Pulmonary artery endothelial cell (primary cell): ENCODE data around the gene RNPEP. TPM values are rescaled to one million over a fixed set of nuclear protein-coding genes. Genes with fewer than 3 reads are reported as not detected.
"Not testable (repeated sequence)": the region's sequence is repeated elsewhere in the genome, so short reads cannot be mapped to it uniquely, and the experiment has no call there.

Source experiments
- DNase-seq: peaks from one replicate; pipeline ENCODE4 v3.0.0-alpha.2; 2011; ENCODE audit warnings: low read depth, low spot score
- total RNA-seq: library from RNA; depleted of rRNA; stranded (reverse); fragments of >200 nt; gene quantifications from 2 replicates; pipeline ENCODE4 v1.2.3, GENCODE V29; 2014

The RNPEP gene
- total RNA-seq, 1 donor from 2014 or later: 53.5 TPM

DNA sequence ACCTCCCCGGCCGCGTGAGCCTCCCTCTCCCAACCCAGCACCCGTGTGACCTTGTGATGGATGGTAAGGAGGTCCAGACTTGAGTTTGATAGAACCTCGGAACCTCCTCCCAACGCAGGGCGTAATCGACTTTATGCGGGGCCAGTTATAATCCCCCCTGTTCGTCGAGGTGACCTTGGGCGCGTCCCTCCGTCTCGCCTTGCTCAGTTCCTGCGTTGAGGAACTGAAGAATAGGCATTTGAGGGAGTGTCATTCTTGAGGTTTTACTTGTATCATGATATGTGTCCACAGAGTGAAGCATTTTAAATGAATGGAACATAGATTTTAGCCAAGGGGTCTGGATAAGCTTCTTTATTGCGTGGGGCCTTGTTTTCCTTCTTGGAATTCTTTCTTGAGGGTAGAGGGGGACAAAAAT is 26.7 kb upstream of the RNPEP start:
- no peak for DNase-seq

DNA sequence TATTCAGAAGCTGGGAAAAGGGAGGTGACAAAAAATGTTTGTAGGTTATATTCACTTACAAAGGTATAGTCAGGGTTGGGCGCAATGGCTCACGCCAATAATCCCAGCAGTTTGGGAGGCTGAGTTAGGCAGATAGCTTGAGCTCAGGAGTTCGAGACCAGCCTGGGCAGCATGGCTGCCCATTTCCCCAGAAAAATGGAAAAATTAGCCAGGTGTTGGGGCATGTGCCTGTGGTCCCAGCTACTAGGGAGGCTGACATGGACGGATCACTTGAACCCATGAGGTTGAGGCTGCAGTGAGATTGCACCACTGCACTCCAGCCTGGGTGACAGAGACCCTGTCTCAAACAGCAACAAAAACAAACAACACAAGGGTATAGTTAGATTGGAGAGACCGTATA is 24.1 kb upstream of the RNPEP start:
- no peak for DNase-seq

DNA sequence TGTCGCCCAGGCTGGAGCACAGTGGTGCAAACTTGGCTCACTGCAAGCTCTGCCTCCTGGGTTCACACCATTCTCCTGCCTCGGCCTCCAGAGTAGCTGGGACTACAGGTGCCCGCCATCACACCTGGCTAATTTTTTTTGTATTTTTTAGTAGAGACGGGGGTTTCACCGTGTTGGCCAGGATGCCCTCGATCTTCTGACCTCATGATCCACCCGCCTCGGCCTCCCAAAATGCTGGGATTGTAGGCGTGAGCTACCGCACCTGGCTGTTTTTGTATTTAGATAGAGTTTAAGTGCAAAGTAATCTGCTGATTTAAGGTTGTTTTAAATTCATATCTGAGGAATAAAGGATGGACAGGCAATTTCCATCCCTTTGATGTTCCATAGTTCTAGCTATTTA is 20.1 kb upstream of the RNPEP start:
- DNase-seq: not testable (repeated sequence)

DNA sequence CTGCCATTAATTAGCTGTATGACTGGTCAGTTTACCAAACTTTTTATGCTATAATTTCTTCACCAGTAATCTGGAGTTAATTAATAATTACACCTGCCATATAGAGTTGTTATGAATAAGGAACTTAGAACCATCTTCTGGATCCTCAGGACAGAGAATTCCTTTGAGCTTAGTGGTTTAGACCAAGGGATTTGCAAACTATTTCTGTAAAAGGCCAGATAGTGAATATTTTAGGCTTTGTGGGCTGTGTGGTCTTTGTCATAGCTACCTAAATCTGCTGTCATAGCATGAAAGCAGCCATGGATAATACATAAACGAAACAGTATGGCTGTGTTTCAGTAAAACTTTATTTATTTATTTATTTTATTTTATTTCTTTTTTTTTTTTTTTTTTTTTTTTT is 18.2 kb upstream of the RNPEP start:
- no peak for DNase-seq

DNA sequence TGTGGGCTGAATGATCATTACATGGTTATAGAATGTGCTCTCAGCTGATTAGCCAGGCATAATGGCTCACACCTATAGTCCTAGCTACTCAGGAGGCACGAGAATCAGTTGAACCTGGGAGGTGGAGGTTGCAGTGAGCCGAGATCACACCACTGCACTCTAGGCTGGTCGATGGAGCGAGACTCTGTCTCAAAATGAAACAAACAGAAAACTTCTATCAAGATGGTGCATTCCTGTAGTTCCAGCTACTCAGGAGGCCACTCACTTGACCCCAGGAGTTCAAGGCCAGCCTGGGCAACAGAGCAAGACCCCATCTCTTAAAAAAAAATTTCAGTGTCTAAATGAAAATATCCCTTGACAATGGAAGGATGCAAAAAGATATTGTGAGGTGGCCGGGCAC is 16.3 kb upstream of the RNPEP start:
- no peak for DNase-seq

DNA sequence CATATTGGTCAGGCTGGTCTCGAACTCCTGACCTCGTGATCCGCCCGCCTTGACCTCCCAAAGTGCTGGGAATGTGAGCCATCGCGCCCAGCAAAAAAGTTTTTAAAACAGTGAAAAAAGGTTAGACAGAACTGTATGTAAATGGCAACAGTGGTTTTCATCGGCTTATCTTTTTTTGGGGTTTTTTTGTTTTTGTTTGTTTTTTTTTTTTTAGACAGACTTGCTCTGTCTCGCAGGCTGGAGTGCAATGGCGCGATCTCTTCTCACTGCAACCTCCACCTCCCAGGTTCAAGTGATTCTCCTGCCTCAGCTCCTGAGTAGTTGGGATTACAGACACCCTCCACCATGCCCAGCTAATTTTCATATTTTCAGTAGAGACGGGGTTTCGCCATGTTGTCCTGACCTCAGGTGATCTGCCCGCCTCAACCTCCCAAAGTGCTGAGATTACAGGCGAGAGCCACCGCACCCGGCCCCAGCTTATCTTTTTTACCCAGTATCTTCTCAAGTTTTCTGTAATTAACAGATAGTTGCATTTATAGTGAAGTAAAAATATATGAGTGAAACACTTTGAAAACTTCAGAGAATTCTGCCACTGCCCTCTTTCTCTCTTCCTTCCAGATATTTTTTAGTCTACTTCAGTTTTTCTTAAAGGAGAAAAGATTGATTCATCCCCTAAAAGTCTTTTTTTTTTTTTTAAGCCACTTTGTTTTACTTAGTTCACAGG is 14.1 kb upstream of the RNPEP start:
- no peak for DNase-seq

DNA sequence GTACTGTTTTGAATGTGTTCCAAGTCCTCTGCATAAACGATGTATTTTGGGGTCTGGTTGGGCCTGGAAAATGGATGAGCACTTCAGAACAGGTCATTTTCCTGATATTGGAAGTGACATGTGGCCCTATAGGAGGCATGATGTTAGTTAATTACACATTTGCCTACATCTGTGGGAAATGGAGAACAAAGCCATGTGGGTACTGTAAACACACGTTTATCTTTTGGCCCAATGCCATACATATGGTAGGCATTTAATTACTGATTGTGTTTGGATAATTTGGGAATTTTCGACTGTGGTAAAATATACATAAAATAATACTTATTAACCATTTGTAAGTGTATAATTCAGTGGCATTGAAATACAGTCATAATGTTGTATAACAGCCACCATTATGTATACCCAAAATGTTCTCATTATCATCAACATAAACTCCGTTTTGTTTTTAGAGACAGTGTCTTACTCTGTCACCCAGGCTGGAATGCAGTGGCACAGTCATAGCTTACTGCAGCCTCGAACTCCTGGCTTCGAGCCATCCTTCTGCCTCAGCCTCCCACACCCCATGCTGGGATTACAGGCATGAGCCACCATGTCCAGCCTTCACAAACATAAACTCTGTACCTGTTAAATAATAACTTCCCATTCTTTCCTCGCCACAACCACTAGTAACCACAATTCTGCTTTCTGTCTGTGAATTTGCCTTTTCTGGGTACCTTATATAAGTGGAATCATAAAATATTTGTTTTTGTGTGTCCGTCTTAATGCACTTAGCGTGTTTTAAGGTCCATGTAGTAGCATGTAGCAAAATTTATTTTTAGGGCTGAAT is 11.9 kb upstream of the RNPEP start:
- DNase-seq: no peak

DNA sequence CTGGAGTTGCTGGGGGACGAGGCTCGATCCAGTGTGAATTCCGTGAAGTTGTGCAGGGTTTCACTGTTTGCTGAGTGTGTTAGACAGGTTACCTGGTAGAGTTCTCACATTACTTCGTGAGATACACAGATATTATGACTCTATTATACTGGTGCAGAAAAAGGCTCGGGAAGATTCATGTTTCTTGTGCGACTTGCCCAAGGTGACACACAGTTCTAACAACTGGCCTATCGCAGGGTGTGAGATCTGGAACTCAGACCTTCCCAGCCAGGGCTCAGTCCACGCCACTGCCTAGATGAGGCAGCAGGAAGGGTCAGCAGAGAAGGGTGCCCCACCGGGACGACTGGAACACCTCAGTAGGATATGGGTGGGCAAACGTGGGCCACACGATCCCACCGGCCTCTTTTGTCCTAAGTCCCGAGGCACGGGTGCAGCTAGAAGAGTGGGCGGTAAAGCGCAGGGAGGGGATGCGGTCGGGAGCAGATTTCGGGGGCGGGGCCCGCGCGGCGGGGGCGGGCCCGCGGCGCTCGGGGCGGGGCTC is 296 bp upstream of the RNPEP start:
- DNase-seq: no peak

DNA sequence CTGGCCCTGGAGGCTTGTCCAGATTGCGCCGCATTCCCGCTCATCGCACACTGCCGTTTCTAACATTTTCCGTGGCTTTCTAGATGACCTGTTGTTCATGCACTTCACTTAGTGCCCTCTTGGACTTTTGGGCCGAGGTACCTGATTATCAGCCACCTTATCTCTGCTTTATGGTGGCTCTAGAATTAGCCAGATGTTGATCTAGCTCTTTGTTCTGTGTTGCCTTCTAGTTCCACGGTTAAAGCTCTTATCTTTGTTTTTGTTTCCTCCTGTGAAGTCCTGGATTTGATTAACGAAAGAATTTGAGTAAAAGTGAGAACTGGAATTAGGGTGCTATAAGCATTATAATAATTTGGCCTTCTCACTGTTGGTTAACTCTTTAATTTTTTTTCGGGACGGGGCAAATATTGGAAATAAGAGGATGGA is 945 bp downstream of the RNPEP start:
- DNase-seq: no peak

DNA sequence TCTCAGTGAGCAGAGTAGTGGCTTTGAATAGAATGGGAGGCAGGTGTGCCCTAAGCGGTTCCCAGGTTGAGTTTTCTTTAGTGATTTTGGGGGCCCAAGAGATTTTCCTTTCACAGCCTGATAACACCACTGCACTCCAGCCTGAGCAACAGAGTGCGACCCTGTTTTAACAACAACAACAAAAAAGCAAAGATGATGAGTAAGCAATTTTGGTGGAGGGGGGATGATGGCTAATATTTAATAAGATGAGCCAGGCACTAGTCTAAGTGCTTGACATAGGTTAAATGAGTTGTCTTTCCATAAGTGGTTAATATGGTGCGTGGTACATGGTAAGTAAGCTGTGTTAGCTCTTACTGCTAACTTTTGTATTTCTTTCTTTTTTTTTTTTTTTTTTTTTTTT is 2.0 kb downstream of the RNPEP start:
- no peak for DNase-seq

DNA sequence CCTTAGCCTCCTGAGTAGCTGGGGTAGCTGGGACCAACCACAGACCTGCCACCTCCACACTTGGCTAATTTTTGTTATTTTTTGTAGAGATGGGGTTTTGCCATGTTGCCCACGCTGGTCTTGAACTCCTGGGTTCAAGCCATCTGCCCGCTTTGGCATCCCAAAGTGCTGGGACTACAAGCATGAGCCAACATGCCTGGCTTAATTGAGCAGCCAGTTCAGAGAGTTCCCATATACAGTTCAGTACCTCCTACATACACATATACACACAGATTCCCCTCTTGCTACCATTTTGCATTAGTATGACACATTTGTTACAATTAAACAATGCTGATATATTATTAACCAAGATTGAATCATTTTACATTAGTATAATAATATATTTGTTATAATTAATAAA is 2.9 kb downstream of the RNPEP start:
- DNase-seq: no peak

DNA sequence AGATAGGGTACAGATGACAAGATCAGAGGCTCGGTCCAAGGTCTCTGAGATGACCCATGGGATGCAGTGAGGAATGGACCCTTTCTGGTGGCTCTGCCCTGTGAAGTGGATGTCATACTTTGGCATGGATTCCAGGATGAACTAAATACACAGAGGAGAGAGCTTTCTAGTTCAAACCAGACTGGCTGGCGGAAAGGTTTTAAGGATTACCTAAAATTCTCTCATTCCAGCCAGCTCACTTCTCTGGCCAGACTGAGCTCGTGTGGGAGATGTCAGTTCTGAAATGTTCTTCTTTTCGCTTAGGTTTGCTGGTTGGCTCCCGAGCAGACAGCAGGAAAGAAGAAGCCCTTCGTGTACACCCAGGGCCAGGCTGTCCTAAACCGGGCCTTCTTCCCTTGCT is 6.2 kb downstream of the RNPEP start:
- DNase-seq: no peak

DNA sequence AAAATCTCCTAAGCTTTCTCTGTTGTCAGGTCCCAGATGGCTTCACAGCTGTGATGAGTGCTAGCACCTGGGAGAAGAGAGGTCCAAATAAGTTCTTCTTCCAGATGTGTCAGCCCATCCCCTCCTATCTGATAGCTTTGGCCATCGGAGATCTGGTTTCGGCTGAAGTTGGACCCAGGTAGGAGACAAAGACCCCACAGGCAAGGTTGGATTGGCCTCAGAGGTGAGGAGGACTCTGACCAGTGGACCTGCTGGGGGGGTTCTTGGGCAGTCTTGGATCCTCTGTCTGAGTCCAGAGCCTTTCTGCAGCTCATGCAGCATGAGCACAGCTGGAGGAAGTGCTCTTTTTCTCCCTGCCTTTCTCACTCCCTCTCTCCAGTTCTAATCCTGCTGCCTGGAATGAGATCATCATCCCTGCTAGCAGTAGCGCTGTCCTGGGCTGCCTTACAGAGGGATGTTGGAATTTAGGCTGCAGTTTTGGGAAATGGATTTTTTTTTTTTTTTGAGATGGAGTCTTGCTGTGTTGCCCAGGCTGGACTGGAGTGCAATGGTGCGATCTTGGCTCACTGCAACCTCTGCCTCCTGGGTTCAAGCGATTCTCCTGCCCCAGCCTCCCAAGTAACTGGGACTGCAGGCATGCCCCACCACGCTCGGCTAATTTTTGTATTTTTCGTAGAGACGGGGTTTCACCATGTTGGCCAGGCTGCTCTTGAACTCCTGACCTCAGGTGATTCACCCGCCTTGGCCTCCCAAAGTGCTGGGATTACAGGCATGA is 7.1 kb downstream of the RNPEP start:
- DNase-seq: no peak

DNA sequence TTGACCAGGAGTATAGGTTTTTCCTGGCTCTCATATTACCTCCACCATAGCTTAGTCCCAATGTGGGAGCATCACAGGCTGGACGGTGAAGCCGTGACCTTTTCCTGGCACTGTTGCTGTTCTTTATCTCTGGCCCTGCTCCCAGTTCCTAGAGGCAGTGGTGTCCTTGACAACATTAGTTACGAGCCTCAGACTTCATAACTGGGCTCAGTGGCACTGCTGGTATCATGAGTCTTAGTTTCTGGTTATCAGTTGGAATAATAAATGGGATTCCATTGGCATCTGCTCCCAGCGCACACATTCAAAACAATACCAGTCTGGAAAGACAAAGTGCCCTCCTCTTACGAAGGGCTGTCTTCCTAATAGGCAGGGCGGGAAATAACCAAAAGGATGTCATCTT is 8.0 kb downstream of the RNPEP start:
- DNase-seq: no peak

DNA sequence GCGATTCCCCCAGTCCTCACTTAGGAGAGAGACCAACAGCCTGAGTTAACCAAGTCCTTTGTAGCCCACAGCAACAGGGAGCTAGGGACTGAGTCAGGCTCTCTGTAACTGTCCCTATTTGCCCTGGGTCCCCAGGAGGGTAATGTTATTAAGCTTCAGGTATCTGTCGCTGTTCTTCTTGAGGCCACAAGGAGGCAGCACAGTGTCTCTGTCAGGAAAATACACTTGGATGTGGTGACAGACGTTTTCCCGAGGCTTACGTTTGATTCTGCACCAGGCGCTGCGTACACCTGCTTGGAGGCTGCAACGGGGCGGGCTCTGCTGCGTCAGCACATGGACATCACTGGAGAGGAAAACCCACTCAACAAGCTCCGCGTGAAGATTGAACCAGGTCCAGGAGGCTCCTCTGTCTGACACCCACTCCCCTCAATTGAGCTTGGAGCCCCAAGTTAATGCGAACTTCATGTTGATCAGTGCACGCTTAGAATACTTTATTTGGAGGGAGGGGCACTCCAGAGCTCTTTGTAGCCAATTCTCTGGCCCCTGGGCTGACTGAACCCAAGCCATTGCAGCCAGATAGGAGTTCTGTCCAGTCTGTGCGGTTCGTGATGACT is 17.3 kb downstream of the RNPEP start:
- no peak for DNase-seq

DNA sequence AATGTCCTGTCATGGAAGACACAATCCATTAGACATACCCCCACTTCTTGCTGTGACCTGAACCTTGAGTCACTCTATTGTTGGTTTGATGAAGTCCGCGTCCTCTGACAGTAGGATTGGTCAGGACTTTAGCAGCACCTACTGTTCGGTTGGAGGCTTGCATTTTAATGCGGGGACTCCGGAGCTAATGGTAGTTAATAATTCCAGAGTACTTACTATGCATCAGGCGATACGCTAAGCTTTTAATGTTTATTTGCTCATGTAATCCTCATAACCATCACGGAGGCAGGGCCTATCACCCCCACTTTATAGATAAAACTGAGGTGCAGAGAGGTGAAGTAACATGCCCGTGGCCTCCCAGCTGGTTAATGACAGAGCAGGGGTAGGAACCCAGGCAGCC is 20.1 kb downstream of the RNPEP start:
- no peak for DNase-seq

DNA sequence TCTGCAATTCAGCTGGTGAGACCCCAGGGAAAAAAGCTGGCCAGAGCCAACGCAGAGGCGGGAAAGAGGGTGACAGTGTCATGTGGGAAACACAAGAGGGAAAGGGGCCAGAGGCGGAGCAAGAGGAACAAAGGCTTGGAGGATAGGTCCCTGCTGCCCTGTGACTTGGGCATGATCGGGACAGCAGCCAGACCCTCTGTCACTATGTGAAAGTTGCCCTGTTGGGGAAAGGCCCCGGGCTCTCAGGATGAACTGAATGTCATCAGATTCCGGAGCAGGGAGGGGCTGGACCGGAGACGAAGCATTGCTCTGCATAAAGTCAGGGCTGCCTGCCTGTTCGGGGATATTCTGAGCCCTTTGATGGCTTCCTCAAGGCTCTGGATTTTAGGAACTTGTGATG is 22.3 kb downstream of the RNPEP start:
- DNase-seq: no peak

DNA sequence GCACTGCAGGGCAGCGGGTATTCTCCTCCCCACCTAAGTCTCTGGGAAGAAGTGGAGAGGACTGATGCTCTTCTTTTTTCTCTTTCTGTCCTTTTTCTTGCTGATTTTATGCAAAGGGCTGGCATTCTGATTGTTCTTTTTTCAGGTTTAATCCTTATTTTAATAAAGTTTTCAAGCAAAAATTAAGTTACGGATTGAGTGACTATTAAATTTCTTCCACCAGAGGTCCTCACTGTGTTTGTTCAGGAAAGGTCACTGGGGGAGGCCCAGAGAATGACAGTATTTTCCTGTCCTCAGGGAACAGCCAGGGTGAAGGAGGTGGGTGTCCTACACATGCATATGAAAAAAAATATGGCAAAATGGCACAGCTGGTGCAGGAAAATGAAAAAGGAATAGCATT is 23.5 kb downstream of the RNPEP start:
- no peak for DNase-seq

DNA sequence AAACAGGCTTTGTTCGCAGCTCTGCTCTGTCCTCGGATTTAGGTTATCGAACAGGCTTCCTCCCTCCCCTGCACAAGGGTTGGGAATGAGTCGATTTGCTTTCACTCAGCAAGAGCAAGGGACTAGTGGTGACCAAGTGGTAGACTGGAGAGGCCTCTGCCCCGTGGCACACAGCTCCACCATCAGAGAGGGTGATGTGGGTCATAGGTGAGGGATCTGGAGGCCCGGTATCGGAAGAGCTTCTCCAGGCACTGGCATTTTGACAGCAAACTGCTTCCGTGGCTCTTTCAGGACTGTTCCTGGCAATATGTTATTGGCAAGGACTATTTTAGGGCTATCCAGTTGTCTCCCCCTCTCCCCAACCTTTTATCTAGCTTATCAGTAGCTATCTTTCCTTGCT is 24.9 kb downstream of the RNPEP start:
- no peak for DNase-seq

DNA sequence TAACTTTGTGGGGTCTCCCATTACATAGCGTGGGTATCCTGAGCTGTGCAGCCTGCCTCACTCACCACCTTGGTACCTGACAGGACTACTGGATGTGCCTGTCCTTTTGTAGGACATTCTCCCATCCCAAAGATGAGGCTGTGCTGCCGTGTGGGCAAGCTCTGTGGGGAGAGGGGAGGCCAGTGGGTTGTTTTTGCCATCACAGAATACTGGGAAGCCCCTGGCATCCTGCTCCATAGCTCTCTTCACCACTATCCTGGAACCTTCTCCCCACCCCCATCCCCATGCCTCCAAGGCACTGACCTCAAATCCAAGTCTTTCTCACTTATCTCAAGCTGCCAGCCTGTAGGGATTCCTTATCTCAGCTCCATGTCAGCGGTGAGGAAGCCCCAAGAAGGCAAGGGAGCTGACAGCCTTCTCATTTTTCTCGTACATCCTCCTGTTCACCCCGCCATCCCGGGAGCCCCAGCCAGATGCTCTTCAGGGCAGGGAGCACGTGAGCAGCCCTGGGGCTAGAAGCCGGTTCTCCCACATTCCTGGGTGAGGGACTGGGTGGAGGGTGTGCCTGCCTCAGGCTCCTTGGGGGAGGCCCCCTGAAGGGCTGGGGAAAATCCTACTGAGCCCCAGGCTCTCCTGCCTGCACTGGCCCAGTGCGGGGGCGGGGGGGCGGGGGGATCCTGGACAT is 25.5 kb downstream of the RNPEP start:
- no peak for DNase-seq
